SIG-M5 treated with dmso at 0.1 percent for 504 hours (cell line): ENCODE results near the gene PCDHGA2.
"Not testable (repeated sequence)": the region's sequence is repeated elsewhere in the genome, so short reads cannot be mapped to it uniquely, and the experiment has no call there.

ENCODE experiments used
- DNase-seq: peaks from one replicate; lab custom pipeline; 2025; ENCODE audit not compliant: unreplicated experiment; lab: John Stamatoyannopoulos, UW

PCDHGA2 gene

GRCh38 chr5:141346017-141346416 is 7.5 kb downstream of the PCDHGA2 start:
- not testable (repeated sequence) for DNase-seq

- DNase-seq = peak; percentile 45
These were observed 11.5 kb downstream of the PCDHGA2 start, which contains the start of gene PCDHGB1 for GRCh38 chr5:141349917-141350619. Gene PCDHGB1 (plus strand): TSS chr5:141350099. CDS start chr5:141350261, 162 bp downstream.

- DNase-seq = no peak
These were observed 13.0 kb downstream of the PCDHGA2 start for GRCh38 chr5:141351591-141351990.

GRCh38 chr5:141354900-141355469 is 16.4 kb downstream of the PCDHGA2 start, which contains the start of gene PCDHGA4:
Gene PCDHGA4 (plus strand): TSS chr5:141355021. CDS start chr5:141355108, 87 bp downstream.
- DNase-seq = no peak

GRCh38 chr5:141355641-141356040 is 17.1 kb downstream of the PCDHGA2 start:
- no peak for DNase-seq

- no peak for DNase-seq
These were observed 17.6 kb downstream of the PCDHGA2 start for GRCh38 chr5:141356133-141356532.

GRCh38 chr5:141356950-141357349 is 18.4 kb downstream of the PCDHGA2 start:
- DNase-seq = no peak

- peak; percentile 51 for DNase-seq
These were observed 21.3 kb downstream of the PCDHGA2 start, which contains the start of gene PCDHGB2 for GRCh38 chr5:141359790-141360426. Gene PCDHGB2 (plus strand): TSS chr5:141359994. CDS start chr5:141360136, 142 bp downstream.

- DNase-seq = no peak
These were observed 22.1 kb downstream of the PCDHGA2 start for GRCh38 chr5:141360685-141361084.

- DNase-seq = no peak
These were observed 24.2 kb downstream of the PCDHGA2 start for GRCh38 chr5:141362719-141363118.

- no peak for DNase-seq
These were observed 25.5 kb downstream of the PCDHGA2 start, which contains the start of gene PCDHGA5 for GRCh38 chr5:141363952-141364660. Gene PCDHGA5 (plus strand): TSS chr5:141364162. CDS start chr5:141364331, 169 bp downstream.

GRCh38 chr5:141366016-141366896 is 27.7 kb downstream of the PCDHGA2 start:
- no peak for DNase-seq

- no peak for DNase-seq
These were observed 31.7 kb downstream of the PCDHGA2 start, which contains the start of gene PCDHGB3 for GRCh38 chr5:141369994-141370848. Gene PCDHGB3 (plus strand): TSS chr5:141370242. CDS start chr5:141370395, 153 bp downstream.

GRCh38 chr5:141371572-141372475 is 33.3 kb downstream of the PCDHGA2 start:
- no peak for DNase-seq

- DNase-seq = no peak
These were observed 35.2 kb downstream of the PCDHGA2 start, which contains the start of gene PCDHGA6 for GRCh38 chr5:141373673-141374317. Gene PCDHGA6 (plus strand): TSS chr5:141373891. CDS start chr5:141374084, 193 bp downstream.

- no peak for DNase-seq
These were observed 36.1 kb downstream of the PCDHGA2 start for GRCh38 chr5:141374627-141375026.

GRCh38 chr5:141375444-141376155 is 37.0 kb downstream of the PCDHGA2 start:
- not testable (repeated sequence) for DNase-seq
